ENCODE data around the gene SLC6A15.

Gene SLC6A15

GRCh38 chr12:84840356-84840755 is 72.2 kb downstream of the SLC6A15 start:
- Histone ChIP-seq H3K27ac (ENCODE audit: low read length) (no peak overlapping the region), H3K4me1 (ENCODE audit: low read length) (no peaks in the 10 kb centered on the region), H4K20me1 (ENCODE audit: insufficient read depth, low read length) (no peaks in the 10 kb centered on the region), H3K27me3 (replicated peaks; ENCODE audit: insufficient read depth, low read length) (no peaks in the 10 kb centered on the region), H3K9me2 (replicated peaks; ENCODE audit: insufficient read depth, low read length) (no peaks in the 10 kb centered on the region), H3K4me3 (ENCODE audit: low read length) (no peak overlapping the region), H3K9ac (ENCODE audit: low read length) (no peak overlapping the region), H3K36me3 (replicated peaks; ENCODE audit: insufficient read depth, low read length) (no peaks in the 10 kb centered on the region), H3K4me2 (ENCODE audit: low read depth, low read length) (no peak overlapping the region), H3K9me3 (replicated peaks; ENCODE audit: insufficient read depth, low read length) (no peaks in the 10 kb centered on the region), H2AFZ (ENCODE audit: low read length) (no peak overlapping the region), H3F3A (ENCODE audit: insufficient read depth, low read length) (no peaks in the 10 kb centered on the region), H3K79me2 (ENCODE audit: low read length) (no peaks in the 10 kb centered on the region)
- DNase-seq, result no peak
- TF ChIP-seq EZH2phosphoT487 (IDR thresholded peaks at IDR 0.05; ENCODE audit: low read length), result no peak
- no peak for TF ChIP-seq CTCF (IDR thresholded peaks at IDR 0.05; ENCODE audit: low read length)
- no peak for TF ChIP-seq EZH2 (optimal IDR thresholded peaks at IDR 0.05; ENCODE audit: low read depth, low read length)

GRCh38 chr12:84826925-84827324 is 85.7 kb downstream of the SLC6A15 start:
- Histone ChIP-seq H3K9ac (ENCODE audit: low read length) (no peak overlapping the region), H3F3A (ENCODE audit: insufficient read depth, low read length) (peaks cover 8% of the 10 kb centered on the region; the same call in 1 of the 2 replicates), H3K4me1 (ENCODE audit: low read length) (peaks cover 30% of the 10 kb centered on the region), H4K20me1 (ENCODE audit: insufficient read depth, low read length) (no peaks in the 10 kb centered on the region), H3K4me3 (ENCODE audit: low read length) (no peak overlapping the region), H2AFZ (ENCODE audit: low read length) (no peak overlapping the region), H3K27me3 (replicated peaks; ENCODE audit: insufficient read depth, low read length) (no peaks in the 10 kb centered on the region), H3K9me2 (replicated peaks; ENCODE audit: insufficient read depth, low read length) (no peaks in the 10 kb centered on the region), H3K27ac (ENCODE audit: low read length) (no peak overlapping the region), H3K4me2 (ENCODE audit: low read depth, low read length) (no peak overlapping the region), H3K79me2 (ENCODE audit: low read length) (no peaks in the 10 kb centered on the region), H3K36me3 (replicated peaks; ENCODE audit: insufficient read depth, low read length) (no peaks in the 10 kb centered on the region), H3K9me3 (replicated peaks; ENCODE audit: insufficient read depth, low read length) (no peaks in the 10 kb centered on the region)
- DNase-seq, result peak; percentile 10
- no peak for TF ChIP-seq EZH2phosphoT487 (IDR thresholded peaks at IDR 0.05; ENCODE audit: low read length)
- TF ChIP-seq CTCF (IDR thresholded peaks at IDR 0.05; ENCODE audit: low read length), result no peak
- TF ChIP-seq EZH2 (optimal IDR thresholded peaks at IDR 0.05; ENCODE audit: low read depth, low read length), result no peak

- Histone ChIP-seq H3K36me3 (replicated peaks; ENCODE audit: insufficient read depth, low read length) (no peaks in the 10 kb centered on the region), H3K9me3 (replicated peaks; ENCODE audit: insufficient read depth, low read length) (no peaks in the 10 kb centered on the region), H3K4me2 (ENCODE audit: low read depth, low read length) (0 out of 2 replicates have a peak overlapping the region, but pooled peaks have one; percentile 20), H3K4me3 (ENCODE audit: low read length) (no peak overlapping the region), H3K27ac (ENCODE audit: low read length) (no peak overlapping the region), H3K4me1 (ENCODE audit: low read length) (peaks cover 38% of the 10 kb centered on the region), H3F3A (ENCODE audit: insufficient read depth, low read length) (peaks cover 10% of the 10 kb centered on the region; the same call in 1 of the 2 replicates), H3K9ac (ENCODE audit: low read length) (no peak overlapping the region), H3K79me2 (ENCODE audit: low read length) (no peaks in the 10 kb centered on the region), H2AFZ (ENCODE audit: low read length) (no peak overlapping the region), H3K27me3 (replicated peaks; ENCODE audit: insufficient read depth, low read length) (no peaks in the 10 kb centered on the region), H4K20me1 (ENCODE audit: insufficient read depth, low read length) (no peaks in the 10 kb centered on the region), H3K9me2 (replicated peaks; ENCODE audit: insufficient read depth, low read length) (no peaks in the 10 kb centered on the region)
- TF ChIP-seq EZH2 (optimal IDR thresholded peaks at IDR 0.05; ENCODE audit: low read depth, low read length) (no peak), EZH2phosphoT487 (IDR thresholded peaks at IDR 0.05; ENCODE audit: low read length) (no peak), CTCF (IDR thresholded peaks at IDR 0.05; ENCODE audit: low read length) (no peak)
- DNase-seq, result peak; percentile 49
Measured at GRCh38 chr12:84825149-84825548, 87.5 kb downstream of the SLC6A15 start.
